ENCODE measurements around the gene SMAD6. TPM values are rescaled to one million over a fixed set of nuclear protein-coding genes. Genes with fewer than 3 reads are reported as not detected.

SMAD6 gene
- total and polyA plus RNA-seq, 2 of the 4 experiments (the other 2 are of a cell fraction): 4.8 to 8.5 TPM

DNA sequence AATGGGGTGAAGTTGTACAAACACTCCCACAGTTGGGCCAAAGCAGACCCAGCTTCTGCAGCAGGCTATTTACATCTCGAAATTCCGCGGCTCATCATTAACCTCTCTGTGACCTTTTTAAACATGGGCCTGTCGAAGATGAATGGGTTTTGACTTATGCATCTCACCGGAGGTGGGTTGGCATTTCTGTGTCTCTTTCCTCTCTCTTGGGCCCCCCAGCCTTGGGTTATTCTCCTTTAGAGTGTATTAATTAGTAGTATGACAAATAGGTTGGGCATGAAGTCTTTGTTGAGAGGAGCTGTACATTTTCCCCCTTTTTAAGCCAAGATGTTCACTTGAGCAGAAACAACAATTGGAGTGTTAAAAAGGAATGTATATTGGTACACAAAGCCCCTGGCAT is 9.8 kb downstream of the SMAD6 start:
- Histone ChIP-seq H3K27ac (ENCODE audit: insufficient read depth, low read length) (peak overlapping the region; percentile 2; the same call in 1 of the 2 replicates), H4K8ac (ENCODE audit: low read depth in 2 of 2, low read length in 2 of 2) (no peak overlapping the region), H4K91ac (ENCODE audit: insufficient read depth, low read depth, low read length) (no peak overlapping the region), H3K4me1 (ENCODE audit: control insufficient read depth, insufficient read depth, low read length) (peaks cover 30% of the 10 kb centered on the region), H2BK20ac (ENCODE audit: low read depth, low read length) (no peak overlapping the region), H2BK120ac (ENCODE audit: low read depth, low read length) (no peak overlapping the region), H3K27me3 (ENCODE audit: control insufficient read depth, insufficient read depth, low read length) (no peaks in the 10 kb centered on the region), H3K56ac (ENCODE audit: extremely low read depth, insufficient read depth, low read length) (no peak overlapping the region), H4K20me1 (ENCODE audit: insufficient read depth, low read length) (peaks cover 9% of the 10 kb centered on the region), H3K9ac (ENCODE audit: low read depth, low read length) (no peak overlapping the region), H3K23ac (ENCODE audit: low read depth, low read length) (peak overlapping the region; percentile 81; the same call in 1 of the 2 replicates), H2BK15ac (ENCODE audit: low read depth, low read length) (no peak overlapping the region), H2BK5ac (ENCODE audit: low read depth, low read length, poor library complexity, severe bottlenecking) (peak overlapping the region; percentile 12), H2AK9ac (replicated peaks; ENCODE audit: low read depth, low read length, poor library complexity) (no peak overlapping the region), H3K4ac (ENCODE audit: low read depth, low read length) (no peak overlapping the region), H3K9me3 (ENCODE audit: control insufficient read depth, insufficient read depth, low read length) (no peaks in the 10 kb centered on the region), H3K9me1 (ENCODE audit: insufficient read depth, low read length) (peaks cover 38% of the 10 kb centered on the region), H2AFZ (replicated peaks; ENCODE audit: low read length, poor library complexity) (peak overlapping the region; percentile 34), H3K14ac (replicated peaks; ENCODE audit: low read depth, low read length) (peak overlapping the region; percentile 65), H2AK5ac (ENCODE audit: low read depth, low read length) (0 out of 2 replicates have a peak overlapping the region, but pooled peaks have one; percentile 17), H3K4me3 (ENCODE audit: insufficient read depth, low read depth, low read length) (no peak overlapping the region), H3K79me1 (ENCODE audit: low read depth in 1 of 2, low read length in 2 of 2) (peaks cover 25 to 86% of the 10 kb centered on the region in 2 experiments; a peak in 3 of 4 replicates), H4K5ac (ENCODE audit: low read depth, low read length) (no peak overlapping the region), H3K36me3 (ENCODE audit: control insufficient read depth, insufficient read depth, low read length) (peaks cover 20% of the 10 kb centered on the region), H3K18ac (ENCODE audit: low read depth, low read length) (no peak overlapping the region; the same call in 1 of the 2 replicates), H3K4me2 (ENCODE audit: low read depth, low read length) (no peak overlapping the region; the same call in 1 of the 2 replicates)
- no peak for DNase-seq
- in situ Hi-C loops (cut with MboI; ENCODE audit: low sequenced_read_pairs): loop anchor here (25.0 kb wide), 1 partner anchor 125 kb away; no protein-coding TSS in a partner anchor
- TF ChIP-seq RCOR1 (IDR thresholded peaks at IDR 0.05; ENCODE audit: insufficient replicate concordance, low read length): no peak
- TF ChIP-seq USF2 (IDR thresholded peaks at IDR 0.05; ENCODE audit: low read depth, low read length): no peak
- TF ChIP-seq MAFK (IDR thresholded peaks at IDR 0.05; ENCODE audit: low read depth, low read length): no peak
- TF ChIP-seq CEBPB (IDR thresholded peaks at IDR 0.05; ENCODE audit: low read depth, low read length): no peak
- no peak for TF ChIP-seq BHLHE40 (IDR thresholded peaks at IDR 0.05; ENCODE audit: low read depth, low read length)
- no peak for TF ChIP-seq POLR2A (IDR thresholded peaks at IDR 0.05; ENCODE audit: low read depth, low read length)
- no peak for TF ChIP-seq RFX5 (IDR thresholded peaks at IDR 0.05; ENCODE audit: low read depth, low read length)
- no peak for TF ChIP-seq NFE2L2 (IDR thresholded peaks at IDR 0.05; ENCODE audit: low read depth, low read length)
- no peak for TF ChIP-seq RAD21 (IDR thresholded peaks at IDR 0.05; ENCODE audit: low read length)
- no peak for TF ChIP-seq CHD1 (IDR thresholded peaks at IDR 0.05; ENCODE audit: low read depth, low read length)
- intact Hi-C loops (cut with micrococcal nuclease): no loop called here
- ATAC-seq (ENCODE audit: low read depth): peak; percentile 15; the same call in 1 of the 2 replicates
- ChIA-PET CTCF (interaction anchor here (0.6 to 0.9 kb wide), 2 partner anchors 9 to 191 kb away, joined by 3 read pairs; no protein-coding TSS in a partner anchor), POLR2A (ENCODE audit: unreplicated experiment) (no interaction called here)
- WGBS, 2 experiments (ENCODE audit: extremely low coverage in 2 of 2, insufficient read length in 1 of 2): no CpG with 5 or more reads among the region's 5 CpGs
- dilution Hi-C loops (cut with HindIII; ENCODE audit: low sequenced_read_pairs, unreplicated experiment): no loop called here
- BruUV-seq (replicated peaks): no TSS peak

All from IMR-90 (cell line).